ENCODE data around the gene E2F8. TPM values are rescaled to one million over a fixed set of nuclear protein-coding genes. Genes with fewer than 3 reads are reported as not detected.
A peak's percentile ranks its signal among the peaks of the same experiment; 100 is the strongest.

E2F8 gene
- total RNA-seq, 2 donors from 2014 or later, result 0.26 TPM; not detected in 1

- TF ChIP-seq POLR2A (IDR thresholded peaks at IDR 0.05) (no peak), CTCF (IDR thresholded peaks at IDR 0.05) (no peak)
- Histone ChIP-seq H3K27ac (no peak overlapping the region), H3K4me3 (no peak overlapping the region), H3K27me3 (peaks cover 0 to 16% of the 10 kb centered on the region in 2 donors), H3K9me3 (no peaks in the 10 kb centered on the region), H3K36me3 (replicated peaks in 1 of 2; ENCODE audit: insufficient read depth in 1 of 2, low read depth in 2 of 2) (no peaks in the 10 kb centered on the region), H3K4me1 (peaks cover 27% of the 10 kb centered on the region)
- no peak for DNase-seq
- WGBS, 2 donors, result 56 to 81% methylated on average over 2 of the region's 2 CpGs
- ATAC-seq, result no peak
- intact Hi-C loops (cut with DNase I), result no loop called here
These were observed 3.9 kb upstream of the E2F8 start for GRCh38 chr11:19244621-19245020.

GRCh38 chr11:19244084-19244483 is 3.3 kb upstream of the E2F8 start:
- ATAC-seq (no peak), DNase-seq (peak; percentile 18 to 40 (median 31))
- WGBS, 2 donors, result 35 to 36% methylated on average over 6 of the region's 6 CpGs
- no peak overlapping the region for H3K27ac ChIP-seq
- intact Hi-C loops (cut with DNase I), result no loop called here
- TF ChIP-seq CTCF (IDR thresholded peaks at IDR 0.05), result no peak
- no peak for TF ChIP-seq POLR2A (IDR thresholded peaks at IDR 0.05)
- H3K4me3 ChIP-seq, result no peak overlapping the region
- H3K36me3 ChIP-seq (replicated peaks in 1 of 2; ENCODE audit: insufficient read depth in 1 of 2, low read depth in 2 of 2), result no peaks in the 10 kb centered on the region
- H3K4me1 ChIP-seq, result peaks cover 27% of the 10 kb centered on the region
- H3K9me3 ChIP-seq, result no peaks in the 10 kb centered on the region
- H3K27me3 ChIP-seq, result peaks cover 0 to 21% of the 10 kb centered on the region in 2 donors

- no peaks in the 10 kb centered on the region for H3K9me3 ChIP-seq
- H3K36me3 ChIP-seq (replicated peaks in 1 of 2; ENCODE audit: insufficient read depth in 1 of 2, low read depth in 2 of 2), result no peaks in the 10 kb centered on the region
- ATAC-seq (no peak), DNase-seq (no peak)
- H3K4me3 ChIP-seq, result no peak overlapping the region
- intact Hi-C loops (cut with DNase I), result no loop called here
- no peak overlapping the region for H3K27ac ChIP-seq
- no peak for TF ChIP-seq CTCF (IDR thresholded peaks at IDR 0.05)
- no peak for TF ChIP-seq POLR2A (IDR thresholded peaks at IDR 0.05)
- peaks cover 0 to 24% of the 10 kb centered on the region in 2 donors for H3K27me3 ChIP-seq
- peaks cover 27% of the 10 kb centered on the region for H3K4me1 ChIP-seq
These were observed 2.9 kb upstream of the E2F8 start for GRCh38 chr11:19243613-19244012.

- Histone ChIP-seq H3K9me3 (no peaks in the 10 kb centered on the region), H3K36me3 (replicated peaks in 1 of 2; ENCODE audit: insufficient read depth in 1 of 2, low read depth in 2 of 2) (no peaks in the 10 kb centered on the region), H3K4me3 (no peak overlapping the region), H3K4me1 (peaks cover 27% of the 10 kb centered on the region), H3K27me3 (peaks cover 0 to 24% of the 10 kb centered on the region in 2 donors), H3K27ac (no peak overlapping the region)
- TF ChIP-seq POLR2A (IDR thresholded peaks at IDR 0.05) (no peak), CTCF (IDR thresholded peaks at IDR 0.05) (no peak)
- intact Hi-C loops (cut with DNase I), result no loop called here
- ATAC-seq, result no peak
- no peak for DNase-seq
- 65 to 66% methylated on average over 4 to 5 of the region's 5 CpGs for WGBS, 2 donors
These were observed 2.4 kb upstream of the E2F8 start for GRCh38 chr11:19243143-19243542.

GRCh38 chr11:19242179-19242932 is 1.6 kb upstream of the E2F8 start:
- ATAC-seq (no peak), DNase-seq (no peak)
- intact Hi-C loops (cut with DNase I), result no loop called here
- H3K4me1 ChIP-seq, result peaks cover 27% of the 10 kb centered on the region
- no peak overlapping the region for H3K27ac ChIP-seq
- WGBS, 2 donors, result 25 to 26% methylated on average over 46 to 55 of the region's 55 CpGs
- peaks cover 0 to 24% of the 10 kb centered on the region in 2 donors for H3K27me3 ChIP-seq
- H3K9me3 ChIP-seq, result no peaks in the 10 kb centered on the region
- TF ChIP-seq CTCF (IDR thresholded peaks at IDR 0.05) (no peak), POLR2A (IDR thresholded peaks at IDR 0.05) (no peak)
- H3K4me3 ChIP-seq, result no peak overlapping the region
- H3K36me3 ChIP-seq (replicated peaks in 1 of 2; ENCODE audit: insufficient read depth in 1 of 2, low read depth in 2 of 2), result no peaks in the 10 kb centered on the region

Measured in body of pancreas (tissue), 4 donors.